ENCODE data around the gene FMC1. TPM values are rescaled to one million over a fixed set of nuclear protein-coding genes. Genes with fewer than 3 reads are reported as not detected.
"Not testable (repeated sequence)": the region's sequence is repeated elsewhere in the genome, so short reads cannot be mapped to it uniquely, and the experiment has no call there.

FMC1 gene, protein sequence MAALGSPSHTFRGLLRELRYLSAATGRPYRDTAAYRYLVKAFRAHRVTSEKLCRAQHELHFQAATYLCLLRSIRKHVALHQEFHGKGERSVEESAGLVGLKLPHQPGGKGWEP
- 5.1 and 7.5 TPM in 2 replicates for total RNA-seq

DNA sequence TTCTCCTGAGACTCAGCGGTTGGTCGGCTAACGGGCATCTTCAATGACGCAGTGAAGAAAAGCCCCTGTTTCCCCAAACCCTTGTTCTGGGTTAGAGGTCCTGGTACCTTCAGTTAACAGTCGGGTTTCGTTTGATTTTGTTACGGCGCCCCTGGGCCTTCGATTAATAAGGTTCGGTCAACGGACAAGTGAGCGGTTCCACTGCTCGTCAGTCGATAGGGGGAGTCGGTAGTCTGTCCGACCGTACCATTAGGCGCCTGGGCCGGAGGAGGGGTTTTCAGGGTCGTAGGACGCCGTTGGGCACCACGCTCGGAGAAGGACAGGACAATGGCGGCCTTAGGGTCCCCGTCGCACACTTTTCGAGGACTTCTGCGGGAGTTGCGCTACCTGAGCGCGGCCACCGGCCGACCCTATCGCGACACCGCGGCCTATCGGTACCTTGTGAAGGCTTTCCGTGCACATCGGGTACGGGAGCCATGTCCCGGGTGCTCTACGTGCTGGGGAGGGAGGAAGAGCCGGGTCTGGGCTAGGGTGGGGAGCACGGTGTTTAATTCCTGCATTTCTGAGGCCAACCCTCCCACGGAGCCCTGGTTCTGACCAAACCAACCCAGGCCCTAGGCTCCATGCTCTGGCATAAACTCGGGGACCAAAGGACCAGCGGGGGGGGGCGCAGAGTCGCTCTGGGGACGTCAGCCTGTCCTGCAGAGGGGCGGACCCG lies at the start of gene FMC1:
Gene FMC1 (plus strand): TSS at position 280 of the 718 bp plus-strand sequence. CDS start 48 bp downstream, at position 328.
- H3K36me3 Mint-ChIP-seq (ENCODE audit: low read depth) = peaks cover 13% of the 10 kb centered on the region
- intact Hi-C loops (cut with micrococcal nuclease) = loop anchor here (2.0 to 10.0 kb wide), 6 partner anchors 296 to 1674 kb away; partner anchors contain the start of genes CREB3L2, KDM7A and MRPS33
- H3K4me1 Mint-ChIP-seq = peaks cover 19% of the 10 kb centered on the region
- H3K27ac Mint-ChIP-seq = peak within 1 kb of the TSS; percentile 93
- peaks cover 4% of the 10 kb centered on the region for H3K27me3 Mint-ChIP-seq
- DNase-seq = peak; percentile 94
- peak within 1 kb of the TSS; percentile 91 for H3K4me3 Mint-ChIP-seq
- peaks cover 9% of the 10 kb centered on the region for H3K9me3 Mint-ChIP-seq

DNA sequence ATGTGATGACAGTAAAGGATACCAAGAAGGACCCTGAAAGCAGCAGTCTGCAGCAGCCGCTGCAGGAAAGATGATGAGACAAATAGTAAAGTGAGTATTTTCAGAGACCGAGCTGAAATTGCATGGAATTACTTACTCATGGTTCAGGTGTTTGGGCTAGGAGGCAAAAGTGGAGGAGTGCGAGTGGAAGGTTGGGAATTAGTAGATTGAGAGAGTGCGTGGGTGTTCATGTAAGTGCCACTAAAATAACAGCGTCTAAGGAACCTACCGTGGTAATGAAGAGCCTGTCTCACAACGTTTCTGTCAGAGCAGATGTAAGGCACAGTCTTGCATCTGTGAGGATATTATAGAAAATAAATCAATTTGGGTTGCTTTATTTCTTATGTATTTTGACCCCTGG lies 48.3 kb upstream of the FMC1 start:
- Mint-ChIP-seq H3K27ac (no peak overlapping the region), H3K36me3 (ENCODE audit: low read depth) (peaks cover 10% of the 10 kb centered on the region), H3K4me3 (no peak overlapping the region), H3K27me3 (no peaks in the 10 kb centered on the region), H3K9me3 (no peaks in the 10 kb centered on the region), H3K4me1 (no peaks in the 10 kb centered on the region)
- DNase-seq = no peak
- intact Hi-C loops (cut with micrococcal nuclease) = no loop called here

DNA sequence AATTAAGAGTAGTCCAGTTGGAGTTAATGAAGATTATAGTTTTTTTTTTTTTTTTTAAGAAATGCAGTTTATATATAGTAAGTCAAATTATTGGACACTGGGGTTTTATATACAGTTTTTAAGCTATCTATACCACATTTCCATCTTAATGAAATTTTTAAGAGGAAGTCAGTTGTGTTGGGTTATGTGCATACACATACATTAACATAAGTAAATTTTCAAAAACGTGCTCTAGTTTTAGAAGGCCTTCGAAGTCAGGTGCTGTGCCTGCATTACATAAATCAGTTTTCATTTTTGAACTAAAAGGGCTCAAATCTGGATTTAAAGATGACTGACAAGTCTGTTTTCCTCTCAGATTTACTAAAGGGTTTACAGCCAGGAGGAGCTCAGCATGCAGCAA lies 47.6 kb upstream of the FMC1 start:
- Mint-ChIP-seq H3K27me3 (no peaks in the 10 kb centered on the region), H3K4me3 (no peak overlapping the region), H3K9me3 (no peaks in the 10 kb centered on the region), H3K4me1 (no peaks in the 10 kb centered on the region), H3K36me3 (ENCODE audit: low read depth) (peaks cover 7% of the 10 kb centered on the region), H3K27ac (no peak overlapping the region)
- DNase-seq = peak; percentile 29
- intact Hi-C loops (cut with micrococcal nuclease) = no loop called here

DNA sequence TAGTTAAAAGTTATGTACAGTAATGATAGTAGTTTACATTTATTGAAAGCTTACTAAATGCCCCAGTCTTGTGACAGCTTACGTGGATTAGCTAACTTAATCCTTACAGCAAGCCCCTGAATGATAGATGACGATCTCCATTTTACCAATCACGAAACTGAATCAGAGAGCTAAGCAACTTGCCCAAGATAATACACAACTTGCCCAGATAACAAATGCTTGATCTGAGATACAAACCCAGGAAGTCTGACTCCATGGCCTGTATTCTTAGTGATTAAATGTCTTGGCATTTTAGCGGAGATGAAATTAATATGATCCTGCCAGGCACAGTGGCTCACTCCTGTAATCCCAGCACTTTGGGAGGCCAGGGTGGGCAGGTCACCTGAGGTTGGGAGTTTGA lies 46.9 kb upstream of the FMC1 start:
- H3K9me3 Mint-ChIP-seq = no peaks in the 10 kb centered on the region
- no peak overlapping the region for H3K27ac Mint-ChIP-seq

DNA sequence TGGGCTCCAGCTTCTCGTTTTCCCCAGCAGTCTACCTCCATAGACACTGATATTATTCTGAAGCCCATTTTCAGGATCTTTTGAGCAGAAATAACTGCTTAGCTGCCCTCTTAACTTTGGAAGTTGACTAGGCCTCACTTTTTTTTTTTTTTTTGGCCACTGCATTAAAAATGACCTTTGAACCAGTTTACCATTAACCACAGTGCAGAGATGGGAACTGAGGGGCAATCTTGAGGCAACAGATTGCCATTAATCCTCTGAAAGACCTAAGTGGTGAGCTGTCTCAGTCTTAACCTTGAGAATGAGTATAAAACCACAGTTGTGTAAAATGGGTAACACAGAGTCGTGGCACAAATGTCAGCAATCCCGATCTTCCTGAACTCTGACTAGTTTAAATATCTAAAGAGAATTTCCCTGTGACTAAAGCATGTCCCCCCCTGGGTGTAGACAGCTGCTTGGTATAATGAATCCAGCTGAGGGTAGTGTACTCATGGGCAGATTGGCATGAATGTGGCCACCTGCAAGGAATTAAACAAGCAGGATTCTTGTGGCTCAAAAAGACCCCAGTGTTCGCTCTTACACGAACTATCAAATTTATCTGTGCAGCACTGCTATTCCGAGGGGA lies 46.1 kb upstream of the FMC1 start:
- intact Hi-C loops (cut with micrococcal nuclease) = no loop called here
- peak; percentile 36 for DNase-seq
- H3K4me1 Mint-ChIP-seq = no peaks in the 10 kb centered on the region
- H3K9me3 Mint-ChIP-seq = no peaks in the 10 kb centered on the region
- H3K27ac Mint-ChIP-seq = no peak overlapping the region
- no peak overlapping the region for H3K4me3 Mint-ChIP-seq
- H3K36me3 Mint-ChIP-seq (ENCODE audit: low read depth) = peaks cover 7% of the 10 kb centered on the region
- H3K27me3 Mint-ChIP-seq = no peaks in the 10 kb centered on the region

More for the DNA sequence above, 46.9 kb upstream of the FMC1 start:
- Mint-ChIP-seq H3K27me3 (no peaks in the 10 kb centered on the region), H3K36me3 (ENCODE audit: low read depth) (peaks cover 7% of the 10 kb centered on the region), H3K4me1 (no peaks in the 10 kb centered on the region), H3K4me3 (no peak overlapping the region)
- peak; percentile 29 for DNase-seq
- intact Hi-C loops (cut with micrococcal nuclease) = no loop called here

DNA sequence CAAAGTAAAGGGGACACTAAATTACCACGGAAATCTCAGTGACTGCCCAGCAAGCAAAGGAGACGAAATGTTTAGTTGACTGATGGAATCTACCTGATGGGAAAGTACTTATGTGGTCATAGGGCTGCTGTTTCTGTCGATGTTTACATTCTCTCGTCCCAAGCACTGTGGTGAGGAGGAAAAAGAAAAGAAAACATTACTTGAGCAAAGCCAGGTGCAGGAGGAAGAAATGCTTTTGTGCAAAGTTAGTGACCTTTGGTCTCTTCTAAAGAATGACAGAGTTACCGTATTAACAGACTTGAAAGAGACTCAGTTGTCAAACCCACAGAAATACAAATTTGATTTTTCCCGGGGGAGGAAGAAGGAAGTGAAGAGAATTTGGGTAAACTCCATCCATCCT lies 43.3 kb upstream of the FMC1 start:
- DNase-seq = peak; percentile 47
- Mint-ChIP-seq H3K36me3 (ENCODE audit: low read depth) (peaks cover 7% of the 10 kb centered on the region), H3K4me1 (no peaks in the 10 kb centered on the region), H3K27ac (no peak overlapping the region), H3K27me3 (no peaks in the 10 kb centered on the region), H3K9me3 (no peaks in the 10 kb centered on the region), H3K4me3 (no peak overlapping the region)
- intact Hi-C loops (cut with micrococcal nuclease) = no loop called here

DNA sequence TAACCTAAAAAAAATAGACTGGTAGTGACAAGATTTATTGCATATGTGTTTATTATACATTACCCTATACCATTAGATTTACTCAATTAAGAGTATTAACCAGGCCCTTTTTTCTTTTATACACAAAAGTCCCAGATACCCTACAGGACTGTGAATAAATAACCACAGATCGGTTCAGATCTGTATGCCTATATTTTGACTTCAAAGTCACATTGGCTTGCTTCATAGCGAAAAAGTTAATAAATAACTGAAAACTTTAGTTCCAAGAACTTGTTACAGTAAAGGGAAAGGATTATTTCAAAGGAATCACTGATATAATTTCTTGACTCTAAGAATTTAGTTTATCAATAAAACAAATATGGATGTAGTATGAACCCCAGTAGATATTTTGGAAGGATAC lies 41.8 kb upstream of the FMC1 start:
- H3K9me3 Mint-ChIP-seq = no peaks in the 10 kb centered on the region
- no peaks in the 10 kb centered on the region for H3K4me1 Mint-ChIP-seq
- no peak overlapping the region for H3K4me3 Mint-ChIP-seq

DNA sequence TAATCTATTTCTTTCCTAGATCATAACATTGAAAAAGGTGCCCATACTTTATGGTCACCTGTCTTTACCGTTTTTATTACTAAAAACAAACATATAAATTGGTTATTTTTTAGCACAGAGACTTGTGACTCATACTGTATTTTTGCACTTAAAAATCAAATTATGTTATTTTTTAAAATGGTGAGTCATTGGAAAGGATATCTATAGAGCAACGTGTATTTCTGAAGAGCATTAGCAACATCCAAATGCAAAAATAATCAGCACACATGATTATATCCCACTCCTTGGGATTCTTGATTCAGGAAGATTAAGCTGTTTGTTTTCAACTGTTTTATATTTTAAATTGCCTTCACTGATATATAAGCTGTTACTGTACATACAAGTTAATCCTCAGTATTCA lies 40.7 kb upstream of the FMC1 start:
- Mint-ChIP-seq H3K9me3 (no peaks in the 10 kb centered on the region), H3K36me3 (ENCODE audit: low read depth) (peaks cover 4% of the 10 kb centered on the region), H3K27me3 (no peaks in the 10 kb centered on the region), H3K4me3 (no peak overlapping the region), H3K4me1 (no peaks in the 10 kb centered on the region), H3K27ac (no peak overlapping the region)
- intact Hi-C loops (cut with micrococcal nuclease) = no loop called here
- DNase-seq = no peak

More for the DNA sequence above, 41.8 kb upstream of the FMC1 start:
- Mint-ChIP-seq H3K27me3 (no peaks in the 10 kb centered on the region), H3K36me3 (ENCODE audit: low read depth) (peaks cover 5% of the 10 kb centered on the region), H3K27ac (no peak overlapping the region)
- DNase-seq = no peak
- intact Hi-C loops (cut with micrococcal nuclease) = no loop called here

DNA sequence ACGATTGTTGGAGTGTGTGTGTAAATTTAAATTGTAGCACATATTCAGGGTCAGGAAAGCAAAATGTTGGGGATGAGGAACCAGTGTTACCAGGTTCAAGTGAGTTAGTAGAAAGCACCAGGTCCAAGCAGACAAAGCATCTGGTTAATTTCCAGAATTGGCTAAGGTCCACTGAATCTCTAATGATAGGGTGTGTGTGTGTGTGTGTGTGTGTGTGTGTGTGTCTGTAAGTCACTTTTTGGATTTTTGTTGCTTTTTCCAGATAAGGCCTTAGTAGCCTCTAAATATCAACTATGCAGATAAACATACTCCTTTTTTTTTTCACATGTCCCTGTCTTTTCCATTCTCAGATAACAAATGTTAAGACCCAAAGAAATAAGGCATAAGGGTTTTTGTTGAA lies 36.6 kb upstream of the FMC1 start:
- H3K9me3 Mint-ChIP-seq = no peaks in the 10 kb centered on the region
- H3K4me1 Mint-ChIP-seq = no peaks in the 10 kb centered on the region

DNA sequence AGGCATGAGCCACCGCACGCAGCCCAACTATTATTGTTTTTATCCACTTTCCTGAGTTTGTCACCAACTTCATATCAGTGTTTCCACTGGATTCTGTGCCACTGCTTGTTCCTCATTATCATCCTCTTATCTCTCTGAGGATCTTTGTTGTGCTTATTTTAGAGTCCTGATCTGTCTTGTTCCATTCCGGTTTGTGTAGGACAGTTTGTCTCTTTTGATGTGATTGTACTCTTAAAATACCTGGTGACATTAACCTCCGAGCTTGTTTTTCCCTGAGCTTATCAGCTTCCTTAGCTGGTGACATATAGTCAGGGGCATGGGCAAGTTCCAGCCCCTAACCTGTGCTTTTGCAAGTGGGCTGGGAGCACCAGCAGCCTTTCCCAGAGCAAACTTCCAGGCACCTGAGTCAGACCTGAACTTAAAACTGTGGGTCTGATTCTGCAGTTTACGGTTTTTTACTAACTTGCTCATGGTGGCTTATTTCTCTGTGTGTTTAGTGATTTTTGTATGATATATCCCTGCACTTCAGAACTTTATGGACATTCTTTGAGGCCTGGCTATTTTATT lies 23.1 kb upstream of the FMC1 start:
- peaks cover 2% of the 10 kb centered on the region for H3K27me3 Mint-ChIP-seq
- intact Hi-C loops (cut with micrococcal nuclease) = no loop called here
- no peak for DNase-seq
- H3K4me3 Mint-ChIP-seq = no peak overlapping the region
- H3K27ac Mint-ChIP-seq = no peak overlapping the region
- H3K9me3 Mint-ChIP-seq = no peaks in the 10 kb centered on the region
- no peaks in the 10 kb centered on the region for H3K4me1 Mint-ChIP-seq
- no peaks in the 10 kb centered on the region for H3K36me3 Mint-ChIP-seq (ENCODE audit: low read depth)

More for the DNA sequence above, 36.6 kb upstream of the FMC1 start:
- no peak for DNase-seq
- Mint-ChIP-seq H3K36me3 (ENCODE audit: low read depth) (peaks cover 2% of the 10 kb centered on the region), H3K27me3 (no peaks in the 10 kb centered on the region), H3K27ac (no peak overlapping the region), H3K4me3 (no peak overlapping the region)
- intact Hi-C loops (cut with micrococcal nuclease) = no loop called here

DNA sequence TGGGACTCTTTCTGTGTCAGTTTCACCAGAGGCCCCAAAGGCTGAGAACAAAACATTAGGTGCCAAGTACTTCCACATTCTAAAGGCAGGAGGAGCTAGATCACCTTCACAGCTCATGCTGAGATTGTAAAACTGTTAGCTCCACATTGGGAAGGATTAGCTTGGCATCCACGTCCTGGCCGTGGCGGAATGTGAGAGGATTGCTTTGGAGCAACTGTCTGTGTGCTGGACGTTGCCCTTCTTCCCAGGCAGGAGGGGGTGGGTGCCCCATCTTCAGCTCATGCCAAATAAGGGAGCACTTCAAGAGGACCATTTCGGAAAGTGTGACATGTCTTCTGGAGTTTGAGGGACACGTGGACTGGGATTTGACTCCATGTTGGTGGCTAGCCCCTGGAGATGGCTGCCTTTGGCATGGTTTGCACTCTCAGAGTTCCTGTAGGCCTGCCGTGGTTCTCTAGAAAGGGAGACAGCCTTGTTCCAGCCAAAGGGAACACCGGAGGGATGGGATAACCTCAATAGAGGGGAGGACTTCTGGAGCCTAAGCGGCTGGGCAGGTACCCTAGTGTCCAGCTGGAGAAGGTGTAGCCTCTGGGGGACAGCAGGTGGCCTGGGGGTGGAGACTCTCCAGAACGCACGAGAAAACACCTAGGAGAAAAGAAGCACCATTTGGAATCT lies 19.9 kb upstream of the FMC1 start:
- DNase-seq = no peak
- H3K4me3 Mint-ChIP-seq = no peak overlapping the region
- intact Hi-C loops (cut with micrococcal nuclease) = no loop called here
- H3K9me3 Mint-ChIP-seq = no peaks in the 10 kb centered on the region
- H3K4me1 Mint-ChIP-seq = no peaks in the 10 kb centered on the region
- no peaks in the 10 kb centered on the region for H3K36me3 Mint-ChIP-seq (ENCODE audit: low read depth)
- no peak overlapping the region for H3K27ac Mint-ChIP-seq
- peaks cover 3% of the 10 kb centered on the region for H3K27me3 Mint-ChIP-seq

DNA sequence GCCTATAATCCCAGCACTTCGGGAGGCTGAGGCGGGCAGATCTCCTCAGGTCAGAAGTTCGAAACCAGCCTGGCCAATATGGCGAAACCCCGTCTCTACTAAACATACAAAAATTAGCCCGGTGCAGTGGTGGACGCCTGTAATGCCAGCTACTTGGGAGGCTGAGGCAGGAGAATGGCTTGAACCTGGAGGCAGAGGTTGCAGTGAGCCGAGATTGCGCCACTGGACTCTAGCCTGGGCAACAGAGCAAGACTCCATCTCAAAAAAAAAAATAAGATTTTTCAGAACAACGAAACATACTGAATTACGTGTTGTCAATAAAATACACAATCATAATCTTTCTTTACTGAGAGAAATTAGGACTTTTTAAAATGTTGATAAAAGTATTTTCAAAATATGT lies 16.4 kb upstream of the FMC1 start:
- H3K4me1 Mint-ChIP-seq; H3K9me3 Mint-ChIP-seq; DNase-seq; H3K4me3 Mint-ChIP-seq; H3K27me3 Mint-ChIP-seq; H3K27ac Mint-ChIP-seq; intact Hi-C loops (cut with micrococcal nuclease); H3K36me3 Mint-ChIP-seq (ENCODE audit: low read depth): not testable (repeated sequence)

DNA sequence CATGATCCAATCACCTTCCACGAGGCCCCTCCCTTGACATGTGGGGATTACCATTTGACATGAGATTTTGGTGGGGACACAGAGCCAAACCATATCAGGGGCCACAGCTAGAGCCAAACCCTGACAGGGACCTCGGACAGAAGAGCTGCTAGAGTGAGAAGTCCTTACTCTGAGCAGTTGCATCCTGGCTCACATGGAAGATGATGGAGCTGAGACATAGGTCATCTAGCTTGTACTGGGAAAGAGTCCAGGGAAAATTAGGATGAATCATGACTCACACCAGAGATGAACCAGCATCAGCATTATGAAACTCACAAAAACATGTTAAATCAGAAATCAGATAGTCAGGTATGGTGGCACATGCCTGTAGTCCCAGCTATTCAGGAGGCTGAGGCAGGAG lies 12.8 kb upstream of the FMC1 start:
- intact Hi-C loops (cut with micrococcal nuclease) = no loop called here

DNA sequence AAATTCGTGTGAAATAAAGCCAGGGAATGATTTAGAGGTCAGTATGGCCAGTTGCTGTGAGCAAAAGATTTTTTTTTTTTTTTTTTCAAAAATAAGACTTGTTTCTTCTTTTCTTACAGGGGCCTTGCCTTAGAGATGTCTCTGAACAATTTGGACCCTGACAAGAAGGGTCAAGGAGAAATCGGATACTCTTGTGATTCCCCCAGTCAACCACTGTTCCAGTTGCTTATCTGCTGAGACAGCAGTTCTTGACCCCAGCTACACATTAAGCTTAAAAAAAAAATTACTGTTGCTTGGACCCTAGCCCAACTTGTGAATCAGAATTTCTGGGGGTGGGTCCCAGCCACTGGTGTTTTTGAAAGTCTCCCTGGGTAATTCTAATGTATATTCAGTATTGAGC lies 12.0 kb upstream of the FMC1 start:
- DNase-seq = no peak

More for the DNA sequence above, 12.8 kb upstream of the FMC1 start:
- Mint-ChIP-seq H3K4me1 (peaks cover 8% of the 10 kb centered on the region), H3K4me3 (no peak overlapping the region), H3K27ac (no peak overlapping the region), H3K9me3 (peaks cover 13% of the 10 kb centered on the region), H3K36me3 (ENCODE audit: low read depth) (no peaks in the 10 kb centered on the region), H3K27me3 (peaks cover 2% of the 10 kb centered on the region)
- no peak for DNase-seq

More for the DNA sequence above, 12.0 kb upstream of the FMC1 start:
- Mint-ChIP-seq H3K36me3 (ENCODE audit: low read depth) (no peaks in the 10 kb centered on the region), H3K27me3 (peaks cover 2% of the 10 kb centered on the region), H3K9me3 (peaks cover 13% of the 10 kb centered on the region), H3K4me3 (no peak overlapping the region), H3K27ac (no peak overlapping the region), H3K4me1 (peaks cover 8% of the 10 kb centered on the region)
- intact Hi-C loops (cut with micrococcal nuclease) = no loop called here
